Measurements from ENCODE around the gene TMEM82.

DNA sequence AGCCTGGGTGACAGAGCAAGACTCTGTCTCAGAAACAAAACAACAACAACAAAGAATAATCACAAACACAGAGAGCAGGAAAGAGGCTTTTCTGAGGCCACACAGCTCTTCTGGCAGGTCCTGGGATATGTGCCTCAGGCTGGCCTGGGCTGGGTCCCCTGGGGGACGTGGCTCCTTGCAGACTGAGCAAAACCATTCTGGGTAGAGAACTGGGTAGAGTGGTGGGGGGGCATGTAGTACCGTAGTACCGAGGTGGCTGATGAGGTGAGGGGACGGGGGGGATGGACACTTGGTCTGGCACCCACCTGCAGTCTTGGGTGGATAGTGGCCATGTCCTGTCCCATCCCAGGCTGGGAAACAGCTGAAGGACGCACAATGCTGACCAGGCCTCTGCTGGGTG, 6.0 kb downstream of the TMEM82 start:
- TF ChIP-seq, protein P1, sequence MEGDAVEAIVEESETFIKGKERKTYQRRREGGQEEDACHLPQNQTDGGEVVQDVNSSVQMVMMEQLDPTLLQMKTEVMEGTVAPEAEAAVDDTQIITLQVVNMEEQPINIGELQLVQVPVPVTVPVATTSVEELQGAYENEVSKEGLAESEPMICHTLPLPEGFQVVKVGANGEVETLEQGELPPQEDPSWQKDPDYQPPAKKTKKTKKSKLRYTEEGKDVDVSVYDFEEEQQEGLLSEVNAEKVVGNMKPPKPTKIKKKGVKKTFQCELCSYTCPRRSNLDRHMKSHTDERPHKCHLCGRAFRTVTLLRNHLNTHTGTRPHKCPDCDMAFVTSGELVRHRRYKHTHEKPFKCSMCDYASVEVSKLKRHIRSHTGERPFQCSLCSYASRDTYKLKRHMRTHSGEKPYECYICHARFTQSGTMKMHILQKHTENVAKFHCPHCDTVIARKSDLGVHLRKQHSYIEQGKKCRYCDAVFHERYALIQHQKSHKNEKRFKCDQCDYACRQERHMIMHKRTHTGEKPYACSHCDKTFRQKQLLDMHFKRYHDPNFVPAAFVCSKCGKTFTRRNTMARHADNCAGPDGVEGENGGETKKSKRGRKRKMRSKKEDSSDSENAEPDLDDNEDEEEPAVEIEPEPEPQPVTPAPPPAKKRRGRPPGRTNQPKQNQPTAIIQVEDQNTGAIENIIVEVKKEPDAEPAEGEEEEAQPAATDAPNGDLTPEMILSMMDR (conservative IDR thresholded peaks at IDR 0.05; ENCODE audit: low read length) = no peak
- no peak for TF ChIP-seq EZH2phosphoT487 (IDR thresholded peaks at IDR 0.05; ENCODE audit: borderline replicate concordance, low read depth, low read length)
